ENCODE data around the gene NOL11.

The NOL11 gene

GRCh38 chr17:67717624-67718324 lies at the start of gene NOL11:
TSS of gene NOL11 (plus strand) at chr17:67717936. CDS start at chr17:67717948, 12 bp downstream.
- in situ Hi-C loops (cut with MboI; ENCODE audit: low sequenced_read_pairs), result no loop called here

DNA sequence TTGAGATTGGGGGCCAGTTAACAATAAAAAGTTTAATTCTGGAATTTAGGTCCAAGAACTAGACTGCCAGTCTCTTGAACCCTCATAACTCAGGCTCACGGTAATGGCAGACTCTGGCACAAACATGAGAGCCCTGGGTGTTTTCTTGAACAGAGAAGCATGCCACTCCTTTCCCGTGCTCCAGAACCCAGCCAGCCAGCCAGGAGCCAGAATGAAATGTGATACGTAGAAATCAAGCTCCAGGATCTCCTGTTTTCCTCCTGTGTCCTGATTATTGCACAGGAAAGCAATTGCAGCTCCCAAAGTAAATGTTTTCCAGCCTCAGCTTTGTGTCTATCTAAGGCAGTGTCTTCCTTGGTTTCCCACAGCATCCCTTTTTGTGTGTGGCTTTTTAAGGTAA lies 46.2 kb upstream of the NOL11 start:
- in situ Hi-C loops (cut with MboI; ENCODE audit: low sequenced_read_pairs), result no loop called here

DNA sequence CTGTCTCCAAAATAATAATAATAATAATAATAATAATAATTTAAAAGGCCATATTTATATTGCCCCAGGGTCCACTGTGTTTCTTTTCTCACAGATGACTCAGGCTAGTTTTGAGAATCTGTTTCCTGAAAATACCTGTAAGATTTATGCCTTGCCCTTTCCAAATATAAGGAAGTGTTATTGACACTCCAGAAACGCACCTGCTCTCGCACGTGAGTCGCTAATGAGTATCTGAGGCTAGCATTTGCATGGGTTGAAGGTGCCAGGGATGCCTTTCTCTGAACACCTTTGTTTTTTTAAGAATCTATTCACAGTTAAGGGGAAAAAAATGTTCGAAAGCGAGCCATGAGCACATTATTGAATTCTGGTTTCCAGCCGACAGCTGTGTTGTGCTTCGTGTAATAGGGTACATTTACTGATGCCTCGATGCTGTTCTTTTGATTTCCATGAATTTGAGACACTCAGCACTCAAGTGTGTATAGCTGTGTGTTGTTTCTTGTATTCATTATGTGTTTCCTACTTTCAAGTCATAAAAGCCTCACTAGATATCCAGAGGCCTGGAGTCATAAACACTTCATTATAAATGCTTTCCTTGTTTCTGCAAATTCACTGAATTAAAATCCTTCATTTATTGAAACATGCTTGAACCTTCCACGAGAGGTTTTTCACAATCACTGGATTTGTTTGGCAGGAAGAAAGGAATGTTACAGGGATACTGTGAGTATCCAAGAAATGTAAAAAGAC lies 45.0 kb upstream of the NOL11 start:
- in situ Hi-C loops (cut with MboI; ENCODE audit: low sequenced_read_pairs), result no loop called here

DNA sequence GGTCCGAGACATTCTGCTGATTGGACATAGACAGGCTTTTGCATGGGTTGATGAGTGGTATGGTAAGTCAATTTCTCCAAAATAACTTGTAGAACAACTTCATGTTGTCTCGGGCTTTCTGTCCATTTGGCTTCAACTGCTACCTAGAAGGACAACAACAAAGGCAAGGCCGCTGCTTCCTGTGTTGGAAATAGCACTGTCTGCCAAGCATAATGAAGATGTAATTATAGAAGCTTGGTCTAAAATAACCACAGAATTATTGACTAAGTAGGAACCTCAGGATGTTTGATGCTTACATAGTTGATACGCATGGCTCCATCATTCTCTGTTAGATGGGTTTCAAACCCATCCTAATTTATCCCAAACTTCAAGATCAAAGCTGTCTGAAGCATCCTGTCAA lies 42.3 kb upstream of the NOL11 start:
- in situ Hi-C loops (cut with MboI; ENCODE audit: low sequenced_read_pairs), result loop anchor here (25.0 kb wide), 1 partner anchor 313 kb away; the partner anchor contains the start of gene PSMD12

DNA sequence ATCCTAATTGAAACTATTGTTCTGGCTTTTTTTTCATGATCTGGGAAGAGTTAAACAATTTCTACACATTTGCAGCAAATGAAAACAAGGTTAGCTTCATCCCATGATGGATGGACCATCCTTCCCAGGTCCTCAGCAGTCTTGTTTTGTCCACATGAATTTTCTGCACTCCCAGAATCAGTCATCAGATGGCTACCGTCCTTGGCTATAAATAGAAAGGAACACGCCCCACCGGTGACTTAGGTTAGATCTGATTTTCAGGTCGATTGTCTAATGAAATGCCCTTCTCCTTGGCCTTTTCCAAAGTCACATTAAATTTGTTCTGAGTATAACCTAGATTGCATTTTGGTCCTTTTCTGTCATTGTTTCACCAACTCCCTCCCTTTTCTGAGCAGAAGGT lies 41.4 kb upstream of the NOL11 start:
- in situ Hi-C loops (cut with MboI; ENCODE audit: low sequenced_read_pairs), result loop anchor here (25.0 kb wide), 1 partner anchor 314 kb away; the partner anchor contains the start of gene PSMD12

DNA sequence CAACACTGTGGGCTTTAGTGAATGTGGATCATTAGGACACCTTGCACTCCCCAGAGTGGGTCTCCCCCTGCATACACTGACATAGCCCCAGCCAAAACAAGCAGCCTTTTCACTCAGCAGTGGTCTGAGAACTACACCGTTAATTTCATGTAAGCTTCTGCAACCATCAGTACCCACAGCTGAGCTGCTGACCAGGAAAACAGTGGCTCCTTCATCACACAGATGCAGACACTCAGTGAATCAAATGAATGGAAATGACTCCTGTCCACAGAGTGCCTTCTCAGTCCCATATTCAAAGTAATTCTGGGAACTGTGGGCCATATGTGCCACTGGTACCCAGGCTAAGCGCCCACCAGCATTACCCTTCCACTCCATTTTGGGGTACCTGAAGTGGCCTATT lies 39.3 kb upstream of the NOL11 start:
- in situ Hi-C loops (cut with MboI; ENCODE audit: low sequenced_read_pairs), result loop anchor here (25.0 kb wide), 1 partner anchor 316 kb away; the partner anchor contains the start of gene PSMD12

DNA sequence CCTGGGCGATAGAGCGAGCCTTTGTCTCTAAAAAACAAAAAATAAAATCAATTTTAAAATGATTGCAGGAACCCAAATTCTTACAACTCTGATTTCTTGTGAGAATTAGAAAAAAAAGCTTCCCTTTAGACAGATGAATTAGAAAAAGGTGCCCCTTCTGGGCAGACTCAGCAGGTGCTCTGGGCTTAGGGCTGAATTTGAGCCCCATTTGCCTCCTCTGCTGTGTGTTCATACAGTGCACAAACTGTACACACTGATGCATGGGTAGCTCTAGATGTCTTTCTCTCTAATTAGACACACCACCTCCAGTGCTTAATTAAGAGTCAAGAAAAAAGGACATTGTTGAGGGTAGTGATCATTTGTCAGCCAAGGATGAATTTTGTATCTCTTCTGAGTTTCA lies 38.5 kb upstream of the NOL11 start:
- in situ Hi-C loops (cut with MboI; ENCODE audit: low sequenced_read_pairs), result loop anchor here (25.0 kb wide), 1 partner anchor 317 kb away; the partner anchor contains the start of gene PSMD12

DNA sequence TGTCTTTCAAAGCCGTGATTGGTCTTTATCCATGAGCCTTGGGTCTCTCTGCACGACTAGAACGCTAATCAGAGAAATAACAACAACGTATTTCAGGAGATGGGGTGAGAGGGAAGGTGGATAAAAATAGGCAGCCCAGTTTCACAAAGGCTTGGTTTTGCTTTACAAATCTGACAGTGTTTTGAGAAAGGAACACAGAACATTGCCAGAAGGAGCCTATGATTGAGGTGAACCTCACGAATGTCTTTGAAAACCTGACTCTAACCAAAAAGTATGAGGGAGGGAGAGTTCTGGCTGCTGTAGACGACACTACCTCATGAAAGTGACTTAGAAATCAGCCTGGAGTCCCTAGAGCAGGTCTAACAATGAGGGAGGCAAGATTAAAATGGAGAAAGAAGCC lies 38.0 kb upstream of the NOL11 start:
- in situ Hi-C loops (cut with MboI; ENCODE audit: low sequenced_read_pairs), result loop anchor here (25.0 kb wide), 1 partner anchor 317 kb away; the partner anchor contains the start of gene PSMD12

DNA sequence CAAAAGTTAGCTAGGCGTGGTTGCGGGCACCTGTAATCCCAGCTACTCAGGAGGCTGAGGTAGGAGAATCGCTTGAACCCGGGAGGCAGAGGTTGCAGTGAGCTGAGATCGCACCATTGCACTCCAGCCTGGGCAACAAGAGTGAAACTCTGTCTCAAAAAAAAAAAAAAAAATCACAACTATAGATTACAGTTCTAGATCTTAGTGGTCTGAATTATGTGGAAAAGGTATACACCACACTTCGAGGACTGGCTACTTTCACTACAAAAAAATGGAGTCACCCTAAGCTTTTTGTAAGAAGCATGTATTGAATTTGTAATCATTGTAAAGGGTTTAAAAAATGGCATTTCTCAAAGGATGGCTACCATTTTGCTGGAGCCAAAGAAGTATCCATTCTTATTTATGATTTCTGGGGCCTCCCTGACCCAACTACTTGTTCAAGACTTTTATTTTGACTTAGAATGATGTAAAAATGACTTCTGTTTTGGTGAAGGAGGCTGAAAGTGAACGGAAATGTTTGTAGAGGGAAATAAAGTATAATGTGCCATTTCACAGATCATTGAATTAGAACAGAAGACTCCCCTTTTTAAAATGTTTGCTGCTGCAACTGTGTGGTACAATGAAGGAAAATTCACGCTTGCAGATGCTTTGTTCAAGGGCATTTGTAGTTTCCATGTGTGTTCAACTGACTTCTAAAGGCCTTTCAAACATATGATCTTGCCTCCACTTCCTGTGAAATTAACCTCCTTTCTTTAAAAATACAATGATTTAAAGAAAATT lies 37.1 kb upstream of the NOL11 start:
- in situ Hi-C loops (cut with MboI; ENCODE audit: low sequenced_read_pairs), result loop anchor here (25.0 kb wide), 1 partner anchor 318 kb away; the partner anchor contains the start of gene PSMD12

DNA sequence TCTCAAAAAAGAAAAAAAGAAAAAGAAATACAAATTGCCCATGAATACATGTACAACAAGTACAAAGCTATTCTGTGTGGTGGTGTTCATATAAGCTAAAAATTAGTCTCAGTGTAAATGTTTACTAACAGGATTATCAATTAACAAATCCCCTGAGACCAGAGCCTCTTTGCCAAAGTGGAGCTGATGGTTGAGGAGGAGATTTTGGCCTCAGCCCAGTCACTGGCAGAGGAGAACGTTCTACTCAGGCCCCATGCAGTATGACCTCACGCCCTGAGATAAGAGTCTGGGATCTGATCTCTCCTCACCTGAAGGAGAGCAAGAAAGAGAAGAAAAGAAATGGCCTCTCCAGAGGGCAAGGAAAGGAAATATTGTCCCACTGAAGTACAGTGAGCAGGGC lies 35.5 kb upstream of the NOL11 start:
- in situ Hi-C loops (cut with MboI; ENCODE audit: low sequenced_read_pairs), result loop anchor here (25.0 kb wide), 1 partner anchor 320 kb away; the partner anchor contains the start of gene PSMD12

DNA sequence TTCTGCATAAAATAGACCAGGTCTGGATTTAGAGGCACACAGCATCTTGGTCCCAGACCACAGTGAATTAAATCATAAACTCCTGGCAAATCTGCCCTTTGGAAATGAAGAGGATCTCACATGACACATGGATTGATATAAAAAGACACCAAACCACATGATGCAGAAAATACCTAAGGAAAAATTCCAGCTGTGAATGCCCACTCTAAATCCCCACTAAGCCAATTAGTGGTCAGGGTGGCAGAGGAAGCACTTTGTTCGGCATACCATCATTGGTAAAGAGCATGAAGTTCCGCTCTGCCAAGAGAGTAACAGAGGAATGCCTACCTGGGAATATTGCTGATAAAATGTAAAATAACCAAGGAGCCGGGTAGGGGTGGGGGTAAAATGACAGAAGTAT lies 32.4 kb upstream of the NOL11 start:
- in situ Hi-C loops (cut with MboI; ENCODE audit: low sequenced_read_pairs), result loop anchor here (25.0 kb wide), 1 partner anchor 323 kb away; the partner anchor contains the start of gene PSMD12

- in situ Hi-C loops (cut with MboI; ENCODE audit: low sequenced_read_pairs), result loop anchor here (25.0 kb wide), 1 partner anchor 324 kb away; the partner anchor contains the start of gene PSMD12
These were observed 31.5 kb upstream of the NOL11 start for GRCh38 chr17:67686241-67686640.

DNA sequence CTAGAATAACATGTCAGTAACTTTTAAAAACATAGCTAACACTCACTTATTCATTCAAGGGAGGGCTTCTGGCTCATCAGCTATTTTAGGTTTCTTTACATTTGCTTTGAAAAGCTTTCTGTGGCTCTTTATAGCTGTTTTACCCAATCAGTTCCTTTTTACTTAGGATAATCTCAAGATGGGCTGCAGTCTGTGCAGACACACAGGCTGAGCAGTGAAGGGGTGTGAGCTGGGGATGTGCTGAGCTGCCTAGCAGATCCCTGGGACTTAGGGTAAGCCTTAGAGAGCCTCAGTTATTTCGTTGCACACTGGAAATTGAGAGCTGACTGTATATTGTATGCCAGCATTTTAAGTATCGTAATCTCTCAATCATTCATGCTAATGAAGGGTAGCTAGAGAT lies 30.2 kb upstream of the NOL11 start:
- in situ Hi-C loops (cut with MboI; ENCODE audit: low sequenced_read_pairs), result loop anchor here (25.0 kb wide), 1 partner anchor 325 kb away; the partner anchor contains the start of gene PSMD12

DNA sequence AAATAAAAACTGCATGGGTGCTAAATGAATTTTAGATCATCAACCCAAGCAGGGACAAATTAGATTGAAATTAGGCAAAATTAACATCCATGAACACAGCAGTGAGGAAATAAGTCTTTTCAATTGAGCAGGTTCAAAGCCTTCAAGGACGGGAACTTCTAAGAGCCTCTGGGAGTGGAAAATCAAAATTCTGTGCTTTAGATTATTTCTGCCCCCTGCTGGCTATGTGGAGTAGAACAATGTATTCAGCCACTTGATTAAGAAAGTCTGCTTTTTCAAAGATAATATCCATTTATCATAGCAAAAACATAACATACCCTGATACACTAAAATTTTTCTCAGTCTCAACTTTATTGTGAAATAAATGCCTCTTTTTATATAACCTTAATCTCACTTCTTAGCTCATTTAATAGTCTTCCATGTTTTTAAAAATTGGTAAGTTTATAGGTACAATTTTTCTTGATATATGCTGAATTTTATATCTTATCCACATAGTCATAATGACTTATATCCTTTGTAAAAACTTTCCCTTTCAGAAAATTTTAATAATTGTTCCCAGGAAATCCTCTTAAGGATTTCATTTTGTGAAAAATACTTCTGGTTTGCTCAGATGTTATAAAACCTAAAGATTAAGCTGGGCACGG lies 28.1 kb upstream of the NOL11 start:
- in situ Hi-C loops (cut with MboI; ENCODE audit: low sequenced_read_pairs), result loop anchor here (25.0 kb wide), 1 partner anchor 327 kb away; the partner anchor contains the start of gene PSMD12

- in situ Hi-C loops (cut with MboI; ENCODE audit: low sequenced_read_pairs), result loop anchor here (25.0 kb wide), 1 partner anchor 332 kb away; the partner anchor contains the start of gene PSMD12
These were observed 23.9 kb upstream of the NOL11 start for GRCh38 chr17:67693811-67694210.

- in situ Hi-C loops (cut with MboI; ENCODE audit: low sequenced_read_pairs), result loop anchor here (25.0 kb wide), 1 partner anchor 334 kb away; the partner anchor contains the start of gene PSMD12
These were observed 21.4 kb upstream of the NOL11 start for GRCh38 chr17:67696347-67696746.

- in situ Hi-C loops (cut with MboI; ENCODE audit: low sequenced_read_pairs), result loop anchor here (25.0 kb wide), 1 partner anchor 335 kb away; the partner anchor contains the start of gene PSMD12
These were observed 20.8 kb upstream of the NOL11 start for GRCh38 chr17:67696853-67697498.

DNA sequence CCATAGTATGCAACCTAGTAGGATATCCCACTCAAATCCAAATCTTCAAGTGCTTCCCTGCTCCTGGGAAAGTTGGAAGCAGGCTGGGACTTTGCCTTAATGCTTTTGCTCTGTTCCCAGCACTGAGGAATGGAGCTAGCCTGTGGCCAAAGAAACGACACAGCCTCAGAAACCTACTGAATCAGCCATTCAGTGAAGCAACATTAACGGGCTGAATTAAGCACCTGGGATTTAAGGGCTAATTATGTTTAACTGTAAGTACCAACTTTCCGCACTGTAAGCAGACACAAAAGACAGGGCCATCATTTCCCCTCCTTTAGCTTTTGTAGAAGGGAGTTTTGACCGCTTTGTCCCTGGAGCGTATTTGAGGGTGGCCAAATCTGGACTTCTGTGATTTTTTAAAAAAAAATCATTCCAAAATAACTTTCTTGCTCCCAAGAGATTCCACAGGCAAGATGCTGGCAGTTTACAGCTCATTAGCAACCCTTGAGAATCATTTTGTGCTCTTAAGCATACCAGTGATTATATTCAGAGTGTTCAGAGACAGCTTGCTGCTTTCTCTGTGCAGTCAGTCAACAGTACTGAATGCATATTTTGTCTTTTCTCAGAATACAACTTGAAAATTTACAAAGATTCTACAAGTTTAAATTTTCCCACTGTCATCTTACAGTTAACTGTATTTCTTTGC lies 17.6 kb upstream of the NOL11 start:
- in situ Hi-C loops (cut with MboI; ENCODE audit: low sequenced_read_pairs), result no loop called here

DNA sequence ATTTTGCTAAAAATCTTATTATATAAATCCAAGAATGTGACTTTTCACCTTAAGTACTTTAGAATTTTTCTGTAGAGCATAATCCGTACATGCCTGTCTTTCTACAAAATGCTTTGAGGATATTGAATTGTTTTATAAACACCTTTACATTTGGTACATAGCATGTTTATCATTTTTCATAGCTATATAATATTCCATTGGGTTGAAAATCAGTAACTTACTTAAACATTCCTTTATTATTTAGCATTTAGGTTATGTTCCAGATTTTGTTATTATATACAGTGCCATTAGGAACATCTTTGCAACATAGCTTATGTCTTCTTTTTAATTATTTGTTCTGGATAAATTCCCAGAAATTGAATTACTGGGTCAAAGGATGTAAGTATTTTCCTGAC lies 17.0 kb upstream of the NOL11 start:
- in situ Hi-C loops (cut with MboI; ENCODE audit: low sequenced_read_pairs), result no loop called here
